ENCODE results near the gene VRK3.
"Not testable (repeated sequence)": the region's sequence is repeated elsewhere in the genome, so short reads cannot be mapped to it uniquely, and the experiment has no call there.

Gene VRK3

DNA sequence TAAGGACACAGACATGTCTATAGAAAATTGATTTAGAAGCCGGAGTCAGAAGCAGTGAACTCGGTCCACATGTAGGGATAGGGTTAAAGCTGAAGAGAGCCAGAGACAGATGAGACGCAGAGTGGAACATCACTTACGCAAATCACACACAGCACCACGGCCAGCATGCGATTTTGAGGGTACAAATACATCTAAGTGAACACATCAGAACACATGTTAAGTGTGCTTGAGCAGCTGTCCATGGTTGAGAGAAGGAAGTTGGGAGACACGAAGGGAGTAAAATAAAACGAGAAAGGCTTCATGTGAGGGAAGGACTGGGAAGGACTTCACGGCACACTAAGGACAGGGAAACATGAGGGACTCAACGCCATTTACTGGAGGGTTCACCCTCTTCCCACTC lies 38.8 kb downstream of the VRK3 start:
- DNase-seq, result no peak

DNA sequence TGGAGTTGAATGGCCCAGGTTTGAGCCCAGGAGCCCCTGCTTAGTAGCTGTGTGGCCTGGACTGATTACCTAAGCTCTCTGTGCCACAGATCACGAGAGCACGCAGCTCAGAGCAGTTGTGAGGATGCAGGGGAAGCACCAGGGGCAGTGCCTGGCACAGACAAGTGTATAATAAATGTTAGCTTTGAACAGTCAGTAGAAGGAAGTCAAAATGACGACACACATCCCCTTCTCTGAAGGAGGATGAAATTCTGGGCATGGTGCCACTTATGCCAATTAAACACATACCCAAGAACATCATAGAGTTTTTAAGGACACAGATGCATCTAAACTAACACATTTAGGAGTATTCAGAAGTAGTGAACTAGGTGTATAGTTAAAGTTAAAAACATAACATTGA lies 39.3 kb downstream of the VRK3 start:
- DNase-seq, result no peak

DNA sequence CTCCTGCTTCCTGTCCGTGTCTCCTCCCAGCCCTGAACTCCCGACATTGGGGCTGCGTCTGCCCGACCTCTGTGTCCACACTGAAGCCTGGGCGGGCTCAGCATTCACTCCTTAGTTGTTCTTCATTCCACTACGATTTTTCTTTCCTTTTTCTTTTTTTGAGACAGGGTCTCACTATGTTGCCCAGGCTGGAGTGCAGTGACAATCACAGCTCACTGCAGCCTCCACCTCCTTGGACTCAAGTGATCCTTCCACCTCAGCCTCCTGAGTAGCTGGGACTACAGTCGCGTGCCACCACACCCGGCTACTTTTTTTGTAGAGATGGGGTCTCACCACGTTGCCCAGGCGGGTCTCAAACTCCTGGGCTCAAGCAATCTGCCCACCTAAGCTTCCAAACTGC lies 40.7 kb downstream of the VRK3 start:
- no peak for DNase-seq

DNA sequence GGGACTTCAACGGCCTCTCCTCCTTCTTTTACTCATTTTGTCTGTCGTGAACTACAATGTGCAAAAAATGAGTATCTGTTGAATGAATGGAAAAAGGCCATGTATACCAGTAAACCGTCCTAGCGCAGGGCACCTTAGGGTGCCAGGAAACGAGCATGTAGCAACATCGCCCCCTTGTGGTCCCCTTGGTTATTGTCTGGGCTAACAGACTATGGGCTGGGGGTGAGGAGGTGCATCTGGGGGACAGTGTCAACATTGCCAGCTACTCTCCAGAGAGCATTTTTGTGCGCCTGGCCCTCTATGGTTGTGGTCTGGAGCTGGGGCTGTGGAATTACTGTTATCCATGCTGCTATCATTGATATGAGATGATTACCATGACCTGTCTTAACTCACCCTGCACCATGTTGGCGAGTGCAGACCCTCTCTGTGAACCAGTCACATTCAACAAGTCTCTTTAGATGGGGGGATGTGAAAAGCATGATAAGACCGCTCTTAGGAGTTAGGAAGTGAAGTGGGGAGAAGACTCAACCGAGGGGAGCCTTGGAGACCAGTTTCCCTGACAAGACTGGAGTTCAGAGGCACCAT lies 41.4 kb downstream of the VRK3 start:
- DNase-seq, result no peak

DNA sequence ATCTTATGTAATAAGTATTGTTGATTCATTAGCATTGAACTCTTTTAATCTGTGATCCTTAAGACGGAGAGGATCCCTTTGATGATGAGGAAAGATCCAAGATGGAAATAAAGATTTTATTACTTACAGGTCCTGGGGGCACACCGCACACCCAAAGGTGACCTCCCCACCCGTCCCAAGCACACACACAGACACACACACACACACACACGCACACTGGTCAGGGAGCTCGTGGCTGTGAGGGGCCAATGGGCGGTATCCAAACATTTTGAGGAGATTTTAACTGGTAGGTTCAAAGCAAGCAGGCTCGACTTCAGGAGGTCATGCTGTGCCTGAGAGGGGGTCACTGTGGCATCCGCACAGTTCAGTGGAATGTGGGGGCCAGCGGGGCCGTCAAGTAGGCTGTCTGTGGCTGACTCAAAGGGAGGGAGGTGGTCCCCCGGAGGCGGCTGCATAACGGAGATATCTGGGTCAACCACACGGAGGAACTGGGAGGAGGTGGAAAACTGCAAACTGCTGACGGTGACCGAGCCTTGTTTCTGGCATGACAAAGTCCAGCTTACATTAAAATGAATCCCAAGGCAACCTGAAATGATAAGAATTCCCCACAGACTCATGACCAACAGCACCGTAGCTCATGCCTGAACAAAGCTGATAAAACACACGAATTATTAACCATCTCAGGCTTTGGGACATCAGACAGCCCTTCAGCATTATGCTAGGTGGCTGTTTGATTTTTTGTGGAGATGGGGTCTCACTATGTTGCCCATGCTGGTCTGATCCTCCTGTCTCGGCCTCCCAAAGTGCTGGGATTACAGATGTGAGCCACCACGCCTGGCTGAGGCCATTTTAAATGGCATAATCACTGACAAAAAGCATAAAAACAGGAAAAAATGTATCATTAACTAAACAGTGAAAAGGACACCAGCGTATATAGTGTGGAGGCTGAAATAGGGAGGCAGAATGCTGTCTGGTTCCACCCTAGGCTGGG lies 43.3 kb downstream of the VRK3 start:
- DNase-seq, result no peak

DNA sequence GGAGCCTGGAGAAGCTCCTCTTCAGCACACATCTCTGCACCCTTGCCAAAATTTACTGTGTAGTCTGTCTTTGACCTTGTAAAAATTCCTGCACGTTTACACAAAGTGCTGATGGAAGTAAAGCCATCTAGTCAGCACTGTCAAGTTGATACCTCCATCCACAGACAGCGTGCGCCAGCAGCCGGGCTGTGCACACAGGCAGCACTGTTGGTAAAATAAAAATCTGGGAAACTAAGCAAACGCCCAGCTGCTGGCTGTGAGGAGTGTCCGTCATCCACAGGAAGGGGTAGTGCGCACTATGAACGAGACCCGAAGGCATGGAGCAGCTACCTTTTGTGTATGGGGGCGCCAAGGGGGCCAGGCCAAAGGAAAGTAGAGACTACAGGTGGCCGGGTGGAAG lies 46.8 kb downstream of the VRK3 start:
- DNase-seq, result no peak

DNA sequence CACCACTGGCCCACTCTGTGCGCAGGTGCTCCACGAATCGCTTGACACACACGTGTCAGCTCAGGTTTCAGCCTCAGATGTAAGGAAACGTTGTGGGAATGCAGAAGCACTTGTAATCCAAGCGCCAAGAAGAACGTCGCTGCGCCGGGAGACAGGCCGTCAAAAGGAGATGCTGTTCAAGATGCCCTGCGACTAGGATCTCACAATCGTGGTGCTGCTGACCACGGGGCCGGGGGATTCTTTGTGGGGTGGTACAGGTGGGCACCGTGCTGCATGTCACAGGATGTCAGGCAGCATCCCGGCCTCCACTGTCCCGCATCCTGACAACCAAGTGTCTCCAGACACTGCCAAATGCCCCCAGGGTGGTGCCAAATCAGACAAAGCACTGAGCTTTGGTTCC lies 47.3 kb downstream of the VRK3 start:
- DNase-seq, result no peak

DNA sequence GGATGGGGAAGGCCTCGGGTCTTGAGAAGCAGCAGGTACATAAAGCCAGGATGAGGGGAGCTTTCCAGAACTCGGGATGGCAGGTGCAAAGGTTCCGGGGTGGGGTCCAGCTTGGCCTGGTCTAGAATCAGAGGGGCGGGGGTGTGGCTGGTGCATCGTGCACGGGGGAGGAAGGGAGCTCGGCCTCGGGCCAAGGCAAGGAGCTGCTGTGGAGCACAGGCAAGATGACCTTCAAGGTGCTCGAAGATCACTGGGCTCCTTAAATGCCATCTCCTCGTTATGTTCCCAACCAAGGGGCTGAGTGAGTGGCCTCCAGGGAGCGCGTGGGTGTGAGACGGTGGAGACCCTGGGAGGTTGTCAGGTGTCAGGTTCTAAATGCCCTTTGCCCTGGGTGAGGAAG lies 48.1 kb downstream of the VRK3 start:
- DNase-seq, result no peak

DNA sequence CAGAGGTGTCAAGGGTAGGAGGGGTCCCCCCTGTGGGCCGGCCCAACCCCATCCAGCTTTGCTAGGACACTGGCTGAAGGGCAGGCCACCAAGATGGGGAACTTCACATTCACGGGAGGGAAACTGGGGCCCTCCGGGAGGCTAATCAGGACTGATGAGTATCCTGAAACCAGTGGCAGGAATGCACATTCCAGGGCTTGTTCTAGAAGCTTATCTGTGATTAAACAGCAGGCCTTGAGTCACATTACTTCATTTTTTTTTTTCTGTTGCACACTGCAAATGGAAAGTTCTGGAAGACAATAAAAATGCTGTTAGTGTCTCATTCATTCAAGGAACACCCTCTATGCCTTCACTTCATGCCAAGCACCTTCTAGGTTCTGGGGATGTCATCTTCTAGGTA lies 48.7 kb downstream of the VRK3 start:
- no peak for DNase-seq

DNA sequence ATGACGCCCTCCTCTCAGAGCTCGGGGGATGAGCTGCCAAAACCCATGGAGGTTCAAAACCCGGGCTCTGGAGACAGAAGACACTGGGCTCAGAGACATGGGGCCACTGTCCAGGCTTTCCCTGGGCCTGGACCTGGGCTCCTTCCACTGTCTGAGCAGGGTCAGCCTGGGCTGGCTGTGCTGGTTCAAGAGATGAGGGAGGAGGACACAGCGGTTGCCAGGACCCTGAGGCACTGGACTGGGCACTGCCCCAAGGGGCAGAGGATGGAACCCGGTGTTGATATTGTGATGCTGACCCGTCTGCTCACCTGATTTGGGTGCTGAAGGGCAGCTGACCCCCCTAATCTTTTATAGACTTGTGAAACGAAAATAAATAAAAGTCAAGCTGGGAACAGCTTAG lies 50.1 kb downstream of the VRK3 start:
- no peak for DNase-seq

DNA sequence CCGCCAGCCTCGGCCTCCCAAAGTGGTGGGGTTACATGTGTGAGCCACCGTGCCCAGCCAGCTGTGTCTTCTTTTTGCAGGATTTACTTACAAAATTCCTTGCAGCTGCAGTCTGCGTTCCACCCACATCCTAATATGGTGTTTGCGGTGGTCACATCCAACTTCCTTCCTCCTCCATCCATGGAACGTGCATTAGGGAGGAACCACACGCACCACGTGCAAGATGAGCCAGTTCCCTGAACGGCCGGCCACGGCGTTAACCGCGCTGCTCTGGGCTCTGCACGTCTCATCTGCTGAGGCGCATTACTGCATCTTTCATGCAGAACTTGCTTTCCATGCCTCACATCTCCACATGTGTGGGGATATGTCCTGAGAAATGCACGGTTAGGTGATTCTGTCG lies 51.2 kb downstream of the VRK3 start:
- DNase-seq, result no peak

DNA sequence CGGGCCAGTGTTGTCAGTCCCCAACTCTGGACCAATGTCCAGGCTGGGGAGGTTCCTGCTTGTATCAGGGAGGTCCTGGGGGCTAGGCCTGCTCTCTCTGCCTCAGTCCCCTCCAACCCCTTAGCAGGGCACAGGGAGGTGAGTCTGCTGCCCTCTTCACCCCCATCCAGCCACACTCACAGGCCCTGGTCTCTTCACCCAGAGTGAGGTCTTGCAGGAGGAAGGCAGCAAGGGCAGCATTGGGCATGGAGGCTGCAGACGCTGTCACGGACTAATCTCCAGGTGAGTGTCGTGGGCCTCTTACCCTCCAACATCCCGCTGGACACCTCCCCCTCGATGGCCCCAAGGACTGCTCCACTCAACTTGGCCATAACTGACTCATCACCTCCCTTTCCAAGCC lies 52.3 kb downstream of the VRK3 start:
- DNase-seq, result no peak

DNA sequence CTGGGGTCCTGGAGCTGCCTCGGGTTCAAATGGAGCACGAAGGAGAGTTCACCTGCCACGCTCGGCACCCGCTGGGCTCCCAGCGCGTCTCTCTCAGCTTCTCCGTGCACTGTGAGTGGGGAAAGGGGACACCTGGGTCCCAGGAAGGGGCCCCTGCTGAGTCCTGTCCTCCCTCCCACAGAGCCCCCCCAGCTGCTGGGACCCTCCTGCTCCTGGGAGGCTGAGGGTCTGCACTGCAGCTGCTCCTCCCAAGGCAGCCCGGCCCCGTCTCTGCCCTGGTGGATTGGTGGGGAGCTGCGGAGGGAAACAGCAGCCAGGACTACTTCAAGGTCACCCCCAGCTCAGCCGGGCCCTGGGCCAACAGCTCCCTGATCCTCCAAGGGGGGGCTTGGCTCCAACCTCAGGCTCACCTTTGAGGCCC lies 53.2 kb downstream of the VRK3 start:
- DNase-seq, result no peak

DNA sequence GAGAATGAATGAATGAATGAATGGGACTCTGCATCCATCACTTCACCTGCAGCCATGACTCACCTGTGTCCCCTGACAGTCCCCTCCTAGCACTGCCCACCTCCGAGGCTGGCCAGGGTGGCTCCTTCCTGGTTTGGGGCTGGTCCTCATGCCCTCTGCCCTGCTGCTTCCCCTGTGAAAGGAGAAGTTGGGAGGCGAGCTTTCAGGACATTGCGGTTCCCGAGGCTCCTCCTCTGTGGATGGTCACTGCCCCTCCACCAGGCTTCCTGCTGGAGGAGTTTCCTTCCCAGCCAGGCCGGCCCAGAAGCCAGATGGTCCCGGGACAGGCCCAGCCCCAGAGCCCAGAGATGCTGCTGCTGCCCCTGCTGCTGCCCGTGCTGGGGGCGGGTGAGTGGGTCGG lies 55.8 kb downstream of the VRK3 start:
- not testable (repeated sequence) for DNase-seq

DNA sequence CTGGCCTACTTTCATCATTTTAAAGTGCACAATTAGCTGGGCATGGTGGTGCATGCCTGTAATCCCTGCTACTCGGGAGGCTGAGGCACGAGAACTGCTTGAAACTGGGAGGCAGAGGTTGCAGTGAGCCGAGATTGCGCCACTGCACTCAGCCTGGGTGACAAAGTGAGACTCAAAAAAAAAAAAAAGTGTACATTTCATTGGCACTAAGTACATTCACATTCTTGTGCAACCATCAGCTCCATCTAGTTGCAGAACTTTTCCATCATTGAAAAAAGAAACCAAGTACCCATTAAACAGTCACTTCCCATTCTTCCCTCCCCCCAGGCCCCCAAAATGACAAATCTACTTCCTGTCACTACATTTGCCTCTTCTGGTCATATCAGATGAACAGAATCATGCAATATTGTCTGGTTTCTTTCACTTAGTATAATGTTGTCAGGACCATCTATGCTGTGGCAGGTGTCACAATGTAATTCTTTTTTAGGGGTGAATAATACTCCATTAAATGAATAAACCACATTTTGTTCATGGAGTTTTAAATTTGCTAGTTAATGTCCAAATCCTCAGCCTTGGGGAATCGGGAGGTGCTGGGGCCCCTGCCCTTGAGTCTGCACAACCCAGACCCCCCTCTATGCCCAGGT lies 56.8 kb downstream of the VRK3 start:
- no peak for DNase-seq

DNA sequence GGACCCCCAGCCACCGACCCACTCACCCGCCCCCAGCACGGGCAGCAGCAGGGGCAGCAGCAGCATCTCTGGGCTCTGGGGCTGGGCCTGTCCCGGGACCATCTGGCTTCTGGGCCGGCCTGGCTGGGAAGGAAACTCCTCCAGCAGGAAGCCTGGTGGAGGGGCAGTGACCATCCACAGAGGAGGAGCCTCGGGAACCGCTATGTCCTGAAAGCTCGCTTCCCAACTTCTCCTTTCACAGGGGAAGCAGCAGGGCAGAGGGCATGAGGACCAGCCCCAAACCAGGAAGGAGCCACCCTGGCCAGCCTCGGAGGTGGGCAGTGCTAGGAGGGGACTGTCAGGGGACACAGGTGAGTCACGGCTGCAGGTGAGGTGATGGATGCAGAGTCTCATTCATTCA lies 64.2 kb downstream of the VRK3 start, which contains the start of gene SIGLEC11:
Gene SIGLEC11 (minus strand): TSS at position 193 of the 400 bp plus-strand sequence. CDS start 91 bp downstream, at position 102.
- DNase-seq, result not testable (repeated sequence)

DNA sequence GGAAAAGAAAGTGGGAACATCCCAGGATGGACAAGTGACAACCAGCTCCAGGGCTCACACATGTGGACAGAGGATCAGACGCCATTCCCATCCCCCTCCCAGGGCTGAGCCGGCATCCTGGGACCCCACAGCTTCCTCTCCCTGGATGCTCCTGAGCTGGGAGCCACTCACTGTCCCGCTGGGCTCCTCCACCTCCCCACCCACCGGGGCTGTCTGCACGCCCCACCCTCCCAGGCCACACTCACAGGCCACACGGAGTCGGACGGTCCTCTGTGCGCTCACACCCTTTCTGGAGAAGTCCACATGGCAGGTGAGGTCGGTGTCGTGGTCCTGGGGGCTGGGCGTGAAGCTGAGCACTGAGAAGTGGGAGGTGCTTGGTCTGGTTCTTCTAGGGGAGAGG lies 65.3 kb downstream of the VRK3 start:
- not testable (repeated sequence) for DNase-seq

DNA sequence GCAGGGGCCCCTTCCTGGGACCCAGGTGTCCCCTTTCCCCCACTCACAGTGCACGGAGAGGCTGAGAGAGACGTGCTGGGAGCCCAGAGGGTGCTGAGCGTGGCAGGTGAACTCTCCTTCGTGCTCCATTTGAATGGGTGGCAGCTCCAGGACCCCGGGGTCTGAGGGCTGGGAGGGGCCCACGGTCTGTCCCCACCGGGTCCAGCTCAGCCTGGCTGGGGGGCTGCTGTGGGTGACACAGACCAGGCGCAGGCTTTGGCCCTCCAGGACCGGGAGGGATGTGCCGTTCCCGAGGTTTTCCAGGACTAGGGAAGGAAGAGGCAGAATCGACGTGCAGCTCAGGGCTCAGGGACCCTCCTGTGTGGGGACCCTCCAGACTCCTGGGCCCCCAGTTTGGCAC lies 66.6 kb downstream of the VRK3 start:
- DNase-seq, result not testable (repeated sequence)

DNA sequence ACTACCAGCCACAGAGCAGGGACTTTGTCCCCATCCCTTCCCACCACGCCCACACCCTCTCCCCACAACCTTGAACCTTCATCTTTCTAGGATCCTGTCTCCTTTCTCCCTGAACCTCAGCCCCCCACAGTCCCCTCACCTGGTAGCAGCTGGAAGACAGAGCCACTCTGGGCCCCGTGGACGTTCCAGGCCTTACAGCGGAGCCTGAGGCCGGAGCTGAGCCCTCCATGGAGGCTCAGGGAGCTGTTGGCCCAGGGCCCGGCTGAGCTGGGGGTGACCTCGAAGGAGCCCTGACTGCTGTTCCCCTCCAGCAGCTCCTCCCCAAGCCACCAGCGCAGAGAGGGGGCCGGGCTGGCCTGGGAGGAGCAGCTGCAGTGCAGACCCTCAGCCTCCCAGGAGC lies 67.0 kb downstream of the VRK3 start:
- DNase-seq, result not testable (repeated sequence)

DNA sequence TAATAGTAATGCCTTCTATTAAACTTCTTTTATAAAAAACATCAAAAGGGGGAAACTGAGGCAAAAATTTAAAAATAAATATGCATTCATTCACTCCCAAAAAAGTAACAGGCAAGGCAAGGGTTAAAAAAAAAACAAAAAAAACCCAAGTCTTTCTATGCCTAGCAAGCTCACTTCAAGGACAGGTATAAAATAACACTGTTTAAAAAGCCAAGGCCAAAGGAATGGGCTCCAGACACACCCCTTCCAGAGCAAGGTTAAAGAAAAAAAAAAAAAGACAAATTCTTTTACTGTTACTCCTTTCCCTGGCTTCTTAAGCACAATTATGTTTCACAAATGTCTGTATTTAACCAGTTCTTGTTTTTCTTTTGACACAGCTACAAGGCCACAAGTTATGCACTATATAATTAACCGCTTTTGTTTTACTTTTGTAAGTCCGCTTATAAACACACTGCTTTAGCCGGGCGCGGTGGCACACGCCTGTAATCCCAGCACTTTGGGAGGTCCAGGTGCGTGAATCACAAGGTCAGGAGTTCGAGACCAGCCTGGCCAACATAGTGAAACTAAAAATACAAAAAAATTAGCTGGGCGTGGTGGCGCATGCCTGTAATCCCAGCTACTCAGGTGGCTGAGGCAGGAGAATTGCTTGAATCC lies 67.8 kb downstream of the VRK3 start:
- DNase-seq, result no peak

DNA sequence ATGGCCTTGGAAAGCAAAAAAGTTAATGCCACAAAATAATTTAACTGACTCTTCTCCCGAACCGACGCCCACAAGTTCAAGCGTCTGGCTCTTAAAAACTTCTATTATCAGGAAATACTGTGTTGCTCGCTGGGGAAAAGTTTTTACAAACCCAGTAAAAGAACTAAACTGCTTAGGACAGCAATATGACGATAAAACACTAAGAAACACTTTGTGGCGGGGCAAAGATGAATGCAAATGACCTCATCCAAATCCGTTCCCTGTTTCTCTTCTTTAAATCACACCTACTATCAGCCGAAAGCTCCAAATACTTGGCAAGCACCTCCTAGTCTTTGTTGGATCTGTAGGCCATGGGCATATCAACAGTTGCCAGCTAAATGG lies 69.1 kb downstream of the VRK3 start:
- DNase-seq, result no peak

DNA sequence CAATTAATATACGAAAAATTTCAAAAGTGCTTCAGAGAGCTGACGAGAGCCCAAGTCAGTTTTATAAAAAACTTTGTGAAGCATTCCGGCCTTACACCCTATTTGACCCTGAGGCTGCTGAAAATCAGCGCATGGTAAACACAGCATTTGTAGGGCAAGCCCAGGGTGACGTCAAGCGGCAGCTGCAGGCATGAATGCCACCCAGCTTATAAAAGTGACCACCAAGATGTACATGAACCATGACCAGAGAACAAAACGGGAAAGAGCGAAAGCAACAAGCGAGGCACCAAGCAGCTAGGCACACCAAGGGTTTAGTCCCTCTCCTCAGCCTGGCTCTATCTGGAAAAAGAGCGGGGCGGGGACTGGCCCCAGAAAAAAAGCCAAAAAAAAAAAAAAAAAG lies 70.2 kb downstream of the VRK3 start:
- DNase-seq, result no peak

DNA sequence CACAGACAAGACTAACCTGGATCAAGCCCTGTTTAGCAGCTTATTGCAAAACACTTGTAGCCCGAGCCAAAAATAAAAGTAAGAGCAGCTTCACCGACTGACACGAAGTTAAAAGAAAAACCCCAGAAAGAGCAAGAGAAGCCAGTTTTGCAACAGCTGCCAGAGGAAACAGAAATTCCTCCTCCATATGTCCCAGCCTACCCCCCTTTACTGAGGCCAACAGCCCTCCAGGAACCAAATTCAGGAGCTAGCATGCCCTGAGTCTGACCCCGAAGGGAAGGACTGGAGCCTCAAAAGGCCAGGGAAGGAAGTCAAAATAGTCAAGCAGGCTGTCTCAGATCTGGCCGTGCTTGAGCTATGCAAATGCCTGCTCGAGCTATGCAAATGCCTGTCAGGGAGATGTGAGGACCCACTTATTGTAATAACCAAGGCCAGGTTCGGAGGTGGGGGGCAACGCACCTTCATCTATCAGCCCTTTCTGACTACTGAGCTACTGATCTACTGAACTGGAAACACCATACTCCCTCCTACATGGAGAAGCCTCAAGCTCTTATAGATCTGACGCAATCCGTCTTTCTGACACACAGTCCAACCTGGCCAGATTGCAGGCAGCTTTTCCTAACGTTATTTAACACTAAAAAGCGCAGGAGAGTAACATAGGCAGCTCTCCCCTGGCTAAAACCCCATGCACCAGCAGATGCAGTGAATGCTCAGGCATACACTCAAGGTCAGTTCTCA lies 70.9 kb downstream of the VRK3 start:
- no peak for DNase-seq

Data from NCI-H1417 treated with DMSO at 0.1 percent for 48 hours (cell line).